HCT116 (cell line): Measurements from ENCODE around the gene TOX2. TPM values are rescaled to one million over a fixed set of nuclear protein-coding genes. Genes with fewer than 3 reads are reported as not detected.

ENCODE experiments used
- ATAC-seq: fragments of 200-7000 bp; cut with Tn5 transposase; 2 replicates; pipeline ENCODE4 v1.9.1; 2020; ENCODE audit warnings: mild to moderate bottlenecking, moderate library complexity
- BruUV-seq: library from RNA; stranded (reverse); fragments of 400-500 nt; replicated peaks from 2 replicates; lab custom pipeline; 2021; lab: Mats Ljungman, UMichigan
- CTCF ChIA-PET: fragments of 300-600 bp; sonication (Branson Sonifier 250); formaldehyde crosslinking; loops from one replicate; lab custom pipeline; 2021; ENCODE audit warnings: antibody characterized with exemption; lab: Charles Lee
- POLR2A ChIA-PET: fragments of 300-600, 350-600 bp; sonication (Branson Sonifier 250); formaldehyde crosslinking; loops from one replicate; lab custom pipeline; 2021; ENCODE audit warnings: antibody characterized with exemption; lab: Charles Lee
- RAD21 ChIA-PET, 2 experiments: fragments of 300-600 bp; sonication (Branson Sonifier 250); formaldehyde crosslinking; loops; one replicate each; lab custom pipeline; 2023; ENCODE audit warnings: low total read pairs in 2 of 2; ENCODE audit not compliant: uncharacterized antibody in 2 of 2, unreplicated experiment in 2 of 2, low non-redundant PET in 1 of 2; lab: Charles Lee
- DNase-seq: peaks from one replicate; pipeline ENCODE4 v3.0.0-alpha.2; 2010; ENCODE audit warnings: low read depth, low spot score
- H2AFZ ChIP-seq: fragments of 200-600 bp; shearing (Covaris generic), sonication (generic); 2 replicates; pipeline ENCODE4 v1.6.1; 2017; ENCODE audit warnings: low read depth, mixed run types, mixed read lengths, antibody characterized with exemption, low read length; ENCODE audit not compliant: poor library complexity, severe bottlenecking
- H3K27ac ChIP-seq: 2 replicates; pipeline ENCODE4 v1.5.1; 2012; ENCODE audit warnings: low read depth, low read length
- H3K27me3 ChIP-seq: fragments of 200-600 bp; sonication (generic); 2 replicates; pipeline ENCODE4 v1.6.1; 2016; ENCODE audit warnings: mixed run types, low read length, mixed read lengths; ENCODE audit not compliant: insufficient read depth
- H3K36me3 ChIP-seq, 2 experiments: fragments of 200-500 bp in 1 of 2; fragments of 200-600 bp in 1 of 2; sonication (Bioruptor generic) in 1 of 2; sonication (generic) in 1 of 2; 2 replicates each; pipeline versions ENCODE4 v1.5.1 to v1.6.1; 2014 to 2016; ENCODE audit warnings: low read length in 2 of 2, inconsistent platforms in 1 of 2, mixed read lengths in 1 of 2, mixed run types in 1 of 2; ENCODE audit not compliant: insufficient read depth in 2 of 2, control insufficient read depth in 1 of 2
- H3K4me1 ChIP-seq, 2 experiments: fragments of 200-600 bp in 1 of 2; sonication (generic) in 1 of 2; 2 replicates each; pipeline versions ENCODE4 v1.5.1 to v1.6.1; 2012 to 2017; ENCODE audit warnings: low read length in 2 of 2, inconsistent platforms in 1 of 2, mild to moderate bottlenecking in 1 of 2, mixed read lengths in 1 of 2, mixed run types in 1 of 2, moderate library complexity in 1 of 2; ENCODE audit not compliant: insufficient read depth in 2 of 2, control insufficient read depth in 1 of 2
- H3K4me2 ChIP-seq: fragments of 200-600 bp; sonication (generic); 2 replicates; pipeline ENCODE4 v1.6.1; 2017; ENCODE audit warnings: mixed run types, low read length, mixed read lengths
- H3K4me3 ChIP-seq, 2 experiments: fragments of 200-600 bp in 1 of 2; sonication (generic) in 1 of 2; replicated peaks in 1 of 2; 2 replicates each; pipeline ENCODE4 v1.5.1; 2011 to 2016; ENCODE audit warnings: low read length in 2 of 2, control low read depth in 1 of 2, low read depth in 1 of 2, mild to moderate bottlenecking in 1 of 2, mixed read lengths in 1 of 2, mixed run types in 1 of 2
- H3K79me2 ChIP-seq: fragments of 200-600 bp; sonication (generic); 2 replicates; pipeline ENCODE4 v1.6.1; 2017; ENCODE audit warnings: mild to moderate bottlenecking, mixed run types, low read length, moderate library complexity, mixed read lengths; ENCODE audit not compliant: insufficient read depth
- H3K9ac ChIP-seq: fragments of 200-600 bp; sonication (generic); 2 replicates; pipeline ENCODE4 v1.6.1; 2016; ENCODE audit warnings: low read length, mixed read lengths
- H3K9me2 ChIP-seq: fragments of 200-600 bp; sonication (generic), shearing (Covaris generic); 2 replicates; pipeline ENCODE4 v1.6.1; 2017; ENCODE audit warnings: mixed run types, mild to moderate bottlenecking, moderate library complexity; ENCODE audit not compliant: insufficient read depth
- H3K9me3 ChIP-seq, 2 experiments: fragments of 200-500 bp in 1 of 2; fragments of 200-600 bp in 1 of 2; sonication (Bioruptor generic) in 1 of 2; sonication (generic) in 1 of 2; 2 replicates each; pipeline ENCODE4 v1.6.1; 2014 to 2017; ENCODE audit warnings: low read length in 2 of 2, mixed read lengths in 2 of 2, inconsistent platforms in 1 of 2, low read depth in 1 of 2, mild to moderate bottlenecking in 1 of 2, mixed run types in 1 of 2, moderate library complexity in 1 of 2; ENCODE audit not compliant: control insufficient read depth in 1 of 2, insufficient read depth in 1 of 2
- H4K20me1 ChIP-seq: fragments of 200-600 bp; sonication (generic), shearing (Covaris generic); 2 replicates; pipeline ENCODE4 v1.6.1; 2017; ENCODE audit warnings: mixed run types, mild to moderate bottlenecking, moderate library complexity; ENCODE audit not compliant: insufficient read depth
- CTCF ChIP-seq, 3 experiments: fragments of 200-600 bp in 1 of 3; sonication (generic) in 1 of 3; IDR thresholded peaks in 2 of 3; conservative IDR thresholded peaks in 1 of 3; 2 replicates each; pipeline ENCODE4 v1.5.1; 2012 to 2017; ENCODE audit warnings: low read depth in 2 of 3, low read length in 2 of 3, antibody characterized with exemption in 1 of 3, borderline replicate concordance in 1 of 3, control low read depth in 1 of 3, mild to moderate bottlenecking in 1 of 3, mixed read lengths in 1 of 3, mixed run types in 1 of 3, moderate library complexity in 1 of 3; ENCODE audit not compliant: insufficient read depth in 1 of 3
- POLR2AphosphoS5 ChIP-seq: IDR thresholded peaks from 2 replicates; pipeline ENCODE4 v1.6.1; 2011; ENCODE audit warnings: mild to moderate bottlenecking, low read depth, low read length, moderate library complexity
- SIN3A ChIP-seq: IDR thresholded peaks from 2 replicates; pipeline ENCODE4 v1.6.1; 2012; ENCODE audit warnings: low read depth
- ZFX ChIP-seq: fragments of 450-650 bp; IDR thresholded peaks from 2 replicates; pipeline ENCODE4 v1.6.1; 2017
- ZNF274 ChIP-seq: fragments of 200-500 bp; sonication (Bioruptor generic); IDR thresholded peaks from 2 replicates; pipeline ENCODE4 v1.6.1; 2014; ENCODE audit warnings: mild to moderate bottlenecking, low read depth, low read length, inconsistent platforms
- intact Hi-C: fragments of 100-400 bp; cut with micrococcal nuclease; formaldehyde crosslinking; loops from 2 replicates; pipeline ENCODE4 v1.10.0; 2022
- total RNA-seq: library from RNA; stranded (reverse); gene quantifications from one replicate; pipeline ENCODE4 v1.2.1, GENCODE V29; 2021; ENCODE audit not compliant: unreplicated experiment

Gene TOX2
- total RNA-seq, 1 experiment from 2014 or later = 39.6 TPM

GRCh38 chr20:44025756-44026155 is 111.1 kb downstream of the TOX2 start (continued):
- no peak for TF ChIP-seq ZNF274

- ATAC-seq = no peak
- Histone ChIP-seq H3K4me3 (no peak overlapping the region), H3K9me3 (no peaks in the 10 kb centered on the region), H3K4me1 (peaks cover 2 to 6% of the 10 kb centered on the region in 2 experiments; a peak in 2 of 4 replicates), H3K9ac (no peak overlapping the region), H3K36me3 (no peaks in the 10 kb centered on the region), H4K20me1 (no peaks in the 10 kb centered on the region), H3K4me2 (no peak overlapping the region), H2AFZ (no peak overlapping the region), H3K27me3 (no peaks in the 10 kb centered on the region), H3K79me2 (no peaks in the 10 kb centered on the region), H3K27ac (no peak overlapping the region), H3K9me2 (no peaks in the 10 kb centered on the region)
- TF ChIP-seq ZFX = no peak
- intact Hi-C loops = no loop called here
- ChIA-PET CTCF (no interaction called here), POLR2A (no interaction called here), RAD21 (no interaction called here)
- DNase-seq = no peak
- no TSS peak for BruUV-seq
Measured at GRCh38 chr20:44026647-44027342, 112.1 kb downstream of the TOX2 start.

- H3K4me3 ChIP-seq = no peak overlapping the region
- no peaks in the 10 kb centered on the region for H3K9me2 ChIP-seq
- H3K36me3 ChIP-seq = no peaks in the 10 kb centered on the region
- ATAC-seq (no peak), DNase-seq (no peak)
- no peak overlapping the region for H3K9ac ChIP-seq
- H3K27ac ChIP-seq = no peak overlapping the region
- no peak overlapping the region for H2AFZ ChIP-seq
- H3K27me3 ChIP-seq = no peaks in the 10 kb centered on the region
- TF ChIP-seq SIN3A (no peak), CTCF (IDR thresholded peaks at IDR 0.05 in 2 of 3, conservative IDR thresholded peaks at IDR 0.05 in 1 of 3; ENCODE audit: borderline replicate concordance in 1 of 3, insufficient read depth in 1 of 3, low read depth in 2 of 3, low read length in 2 of 3) (no peak), POLR2AphosphoS5 (no peak)
- POLR2A ChIA-PET = no interaction called here
- RAD21 ChIA-PET = no interaction called here
- H3K79me2 ChIP-seq = no peaks in the 10 kb centered on the region
- BruUV-seq = no TSS peak
- peaks cover 2 to 6% of the 10 kb centered on the region in 2 experiments; a peak in 2 of 4 replicates for H3K4me1 ChIP-seq
- intact Hi-C loops = no loop called here
- CTCF ChIA-PET = no interaction called here
- no peaks in the 10 kb centered on the region for H4K20me1 ChIP-seq
- H3K9me3 ChIP-seq = no peaks in the 10 kb centered on the region
- H3K4me2 ChIP-seq = no peak overlapping the region
Measured at GRCh38 chr20:44027343-44028002, 112.8 kb downstream of the TOX2 start.
